Suprapubic skin (tissue), 4 donors: Measurements from ENCODE around the gene KSR1. TPM values are rescaled to one million over a fixed set of nuclear protein-coding genes. Genes with fewer than 3 reads are reported as not detected.
"Not testable (repeated sequence)": the region's sequence is repeated elsewhere in the genome, so short reads cannot be mapped to it uniquely, and the experiment has no call there.

Source experiments
- DNase-seq, 2 donors: peaks; one replicate each; pipeline ENCODE4 v3.0.0-alpha.2; 2019; ENCODE audit warnings: low spot score in 2 of 2
- H3K27ac ChIP-seq: fragments of 200-600 bp; sonication (generic); one replicate; pipeline ENCODE4 v1.5.1; 2019
- H3K27me3 ChIP-seq: fragments of 200-600 bp; sonication (generic); one replicate; pipeline ENCODE4 v1.5.1; 2019
- H3K36me3 ChIP-seq: fragments of 200-600 bp; sonication (generic); one replicate; pipeline ENCODE4 v1.5.1; 2019
- H3K4me1 ChIP-seq: fragments of 200-600 bp; sonication (generic); one replicate; pipeline ENCODE4 v1.5.1; 2019
- H3K4me3 ChIP-seq: fragments of 200-600 bp; sonication (generic); one replicate; pipeline ENCODE4 v1.5.1; 2019; ENCODE audit warnings: mild to moderate bottlenecking
- H3K9me3 ChIP-seq: fragments of 200-600 bp; sonication (generic); one replicate; pipeline ENCODE4 v1.5.1; 2019
- EP300 ChIP-seq: sonication (generic); formaldehyde crosslinking; IDR thresholded peaks from one replicate; pipeline ENCODE4 v1.6.1; 2017; ENCODE audit warnings: antibody characterized with exemption
- POLR2A ChIP-seq, 2 donors: fragments of 450-650 bp; IDR thresholded peaks; one replicate each; pipeline ENCODE4 v1.6.1; 2017; ENCODE audit warnings: antibody characterized with exemption in 2 of 2, mild to moderate bottlenecking in 2 of 2, moderate library complexity in 2 of 2
- POLR2AphosphoS5 ChIP-seq, 3 donors: sonication (generic); formaldehyde crosslinking; IDR thresholded peaks; one replicate each; pipeline ENCODE4 v1.6.1; 2017; ENCODE audit warnings: antibody characterized with exemption in 3 of 3
- whole genome bisulfite sequencing: methylation state at CpG from one replicate; pipeline ENCODE4 v1.1.5; 2018; 5-methylcytosine and 5-hydroxymethylcytosine counted together
- total RNA-seq, 4 donors: library from RNA; depleted of rRNA; stranded (reverse); fragments of >200 nt; gene quantifications; one replicate each; pipeline ENCODE4 v1.1.0, GENCODE V29; 2016
- TF ChIP-seq, protein P1 (sequence below), 2 donors: fragments of 200-600 bp in 1 of 2; fragments of 450-650 bp in 1 of 2; sonication (generic) in 1 of 2; IDR thresholded peaks; one replicate each; pipeline ENCODE4 v1.5.1; 2016 to 2019; ENCODE audit warnings: antibody characterized with exemption in 2 of 2, mild to moderate bottlenecking in 1 of 2, moderate library complexity in 1 of 2

KSR1 gene
- total RNA-seq, 4 donors from 2014 or later = 38.1 to 54.0 (median 49.5) TPM

DNA sequence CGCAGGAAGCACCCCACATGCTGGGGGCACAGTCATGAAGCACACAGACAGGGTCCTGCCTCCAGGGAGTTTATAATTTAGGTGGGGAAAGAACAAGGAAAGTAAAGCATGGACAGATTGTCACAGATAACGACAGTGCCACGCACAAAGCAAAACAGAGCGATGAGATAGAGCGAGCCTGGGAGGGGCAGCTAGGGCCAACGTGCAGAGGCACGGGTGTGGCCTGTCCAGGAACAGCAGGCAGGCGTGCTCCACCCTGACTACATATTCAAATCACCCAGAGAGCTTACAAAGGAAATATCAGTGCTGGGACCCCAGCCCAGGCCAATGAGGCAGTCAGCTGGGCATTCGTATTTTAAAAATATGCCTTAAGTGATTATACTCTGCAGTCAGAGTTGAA is 191.5 kb downstream of the KSR1 start:
- TF ChIP-seq POLR2AphosphoS5 (IDR thresholded peaks at IDR 0.05) (no peak), POLR2A (IDR thresholded peaks at IDR 0.05) (no peak), EP300 (no peak)
- TF ChIP-seq, protein P1, sequence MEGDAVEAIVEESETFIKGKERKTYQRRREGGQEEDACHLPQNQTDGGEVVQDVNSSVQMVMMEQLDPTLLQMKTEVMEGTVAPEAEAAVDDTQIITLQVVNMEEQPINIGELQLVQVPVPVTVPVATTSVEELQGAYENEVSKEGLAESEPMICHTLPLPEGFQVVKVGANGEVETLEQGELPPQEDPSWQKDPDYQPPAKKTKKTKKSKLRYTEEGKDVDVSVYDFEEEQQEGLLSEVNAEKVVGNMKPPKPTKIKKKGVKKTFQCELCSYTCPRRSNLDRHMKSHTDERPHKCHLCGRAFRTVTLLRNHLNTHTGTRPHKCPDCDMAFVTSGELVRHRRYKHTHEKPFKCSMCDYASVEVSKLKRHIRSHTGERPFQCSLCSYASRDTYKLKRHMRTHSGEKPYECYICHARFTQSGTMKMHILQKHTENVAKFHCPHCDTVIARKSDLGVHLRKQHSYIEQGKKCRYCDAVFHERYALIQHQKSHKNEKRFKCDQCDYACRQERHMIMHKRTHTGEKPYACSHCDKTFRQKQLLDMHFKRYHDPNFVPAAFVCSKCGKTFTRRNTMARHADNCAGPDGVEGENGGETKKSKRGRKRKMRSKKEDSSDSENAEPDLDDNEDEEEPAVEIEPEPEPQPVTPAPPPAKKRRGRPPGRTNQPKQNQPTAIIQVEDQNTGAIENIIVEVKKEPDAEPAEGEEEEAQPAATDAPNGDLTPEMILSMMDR (IDR thresholded peaks at IDR 0.05) = no peak
- Histone ChIP-seq H3K4me1 (peaks cover 27% of the 10 kb centered on the region), H3K4me3 (no peak overlapping the region), H3K27me3 (no peaks in the 10 kb centered on the region), H3K27ac (no peak overlapping the region), H3K9me3 (no peaks in the 10 kb centered on the region), H3K36me3 (peaks cover 3% of the 10 kb centered on the region)
- DNase-seq = no peak
- 52% methylated on average over 9 of the region's 9 CpGs for WGBS

DNA sequence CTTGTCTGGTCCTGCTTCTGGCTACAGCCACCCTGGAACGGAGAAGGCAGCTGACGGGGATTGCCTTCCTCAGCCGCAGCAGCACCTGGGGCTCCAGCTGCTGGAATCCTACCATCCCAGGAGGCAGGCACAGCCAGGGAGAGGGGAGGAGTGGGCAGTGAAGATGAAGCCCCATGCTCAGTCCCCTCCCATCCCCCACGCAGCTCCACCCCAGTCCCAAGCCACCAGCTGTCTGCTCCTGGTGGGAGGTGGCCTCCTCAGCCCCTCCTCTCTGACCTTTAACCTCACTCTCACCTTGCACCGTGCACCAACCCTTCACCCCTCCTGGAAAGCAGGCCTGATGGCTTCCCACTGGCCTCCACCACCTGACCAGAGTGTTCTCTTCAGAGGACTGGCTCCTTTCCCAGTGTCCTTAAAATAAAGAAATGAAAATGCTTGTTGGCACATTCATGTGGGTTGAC is 192.9 kb downstream of the KSR1 start:
- H3K36me3 ChIP-seq, DNase-seq, H3K27ac ChIP-seq, H3K27me3 ChIP-seq, H3K9me3 ChIP-seq, H3K4me3 ChIP-seq: not testable (repeated sequence)
- peaks cover 24% of the 10 kb centered on the region for H3K4me1 ChIP-seq
- WGBS = 58% methylated on average over 2 of the region's 5 CpGs

DNA sequence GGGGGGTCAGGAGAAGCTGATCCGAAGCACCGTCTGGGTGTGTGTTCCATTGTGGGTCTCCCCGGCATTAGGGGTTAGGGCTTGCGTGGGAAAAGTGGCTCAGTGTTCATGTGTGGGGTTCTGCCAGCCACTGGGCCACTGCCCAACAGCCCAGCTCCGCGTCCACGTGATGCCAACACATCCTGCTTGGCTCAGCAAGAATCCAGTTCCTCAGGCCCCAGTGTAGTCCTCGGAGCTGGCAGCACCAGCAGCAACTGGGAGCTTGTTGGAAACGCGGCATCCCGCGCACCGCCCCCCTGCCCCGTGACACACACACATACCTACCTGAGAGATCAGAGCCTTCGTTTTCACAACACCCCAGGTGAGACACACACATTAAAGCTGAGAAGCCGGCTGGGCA is 193.7 kb downstream of the KSR1 start:
- DNase-seq = no peak
- Histone ChIP-seq H3K27me3 (no peaks in the 10 kb centered on the region), H3K27ac (no peak overlapping the region), H3K9me3 (no peaks in the 10 kb centered on the region), H3K4me1 (peaks cover 16% of the 10 kb centered on the region), H3K4me3 (no peak overlapping the region), H3K36me3 (peaks cover 3% of the 10 kb centered on the region)
- 69% methylated on average over 3 of the region's 16 CpGs for WGBS
- TF ChIP-seq, protein P1 (IDR thresholded peaks at IDR 0.05) = no peak
- TF ChIP-seq POLR2AphosphoS5 (IDR thresholded peaks at IDR 0.05) (no peak), EP300 (no peak), POLR2A (IDR thresholded peaks at IDR 0.05) (no peak)

DNA sequence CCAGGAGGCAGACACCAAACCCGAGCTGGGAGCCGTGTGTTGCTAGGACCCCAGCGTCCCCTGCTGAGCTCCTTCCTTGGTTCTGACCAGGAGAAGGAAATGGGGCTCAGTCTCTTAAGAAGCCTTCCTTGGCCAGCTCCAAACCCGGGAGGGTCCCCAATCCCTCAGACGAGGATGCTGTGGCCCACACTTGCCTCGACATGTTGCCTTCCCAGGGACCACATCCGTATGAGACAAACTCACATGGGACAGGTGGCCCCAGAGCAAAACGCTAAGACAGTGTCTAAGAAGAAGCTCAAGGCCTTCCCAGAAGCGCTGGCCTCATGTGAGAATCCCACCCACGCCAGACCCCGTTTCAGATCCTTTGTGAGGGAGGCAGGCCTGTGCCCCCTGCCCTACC is 194.6 kb downstream of the KSR1 start:
- Histone ChIP-seq H3K27ac (no peak overlapping the region), H3K4me3 (no peak overlapping the region), H3K27me3 (no peaks in the 10 kb centered on the region), H3K9me3 (no peaks in the 10 kb centered on the region), H3K4me1 (peaks cover 15% of the 10 kb centered on the region), H3K36me3 (peaks cover 3% of the 10 kb centered on the region)
- no peak for DNase-seq
- 85% methylated on average over 6 of the region's 11 CpGs for WGBS
- TF ChIP-seq POLR2A (IDR thresholded peaks at IDR 0.05) = no peak
- TF ChIP-seq, protein P1 (IDR thresholded peaks at IDR 0.05) = no peak
- TF ChIP-seq POLR2AphosphoS5 (IDR thresholded peaks at IDR 0.05) = no peak
- no peak for TF ChIP-seq EP300

DNA sequence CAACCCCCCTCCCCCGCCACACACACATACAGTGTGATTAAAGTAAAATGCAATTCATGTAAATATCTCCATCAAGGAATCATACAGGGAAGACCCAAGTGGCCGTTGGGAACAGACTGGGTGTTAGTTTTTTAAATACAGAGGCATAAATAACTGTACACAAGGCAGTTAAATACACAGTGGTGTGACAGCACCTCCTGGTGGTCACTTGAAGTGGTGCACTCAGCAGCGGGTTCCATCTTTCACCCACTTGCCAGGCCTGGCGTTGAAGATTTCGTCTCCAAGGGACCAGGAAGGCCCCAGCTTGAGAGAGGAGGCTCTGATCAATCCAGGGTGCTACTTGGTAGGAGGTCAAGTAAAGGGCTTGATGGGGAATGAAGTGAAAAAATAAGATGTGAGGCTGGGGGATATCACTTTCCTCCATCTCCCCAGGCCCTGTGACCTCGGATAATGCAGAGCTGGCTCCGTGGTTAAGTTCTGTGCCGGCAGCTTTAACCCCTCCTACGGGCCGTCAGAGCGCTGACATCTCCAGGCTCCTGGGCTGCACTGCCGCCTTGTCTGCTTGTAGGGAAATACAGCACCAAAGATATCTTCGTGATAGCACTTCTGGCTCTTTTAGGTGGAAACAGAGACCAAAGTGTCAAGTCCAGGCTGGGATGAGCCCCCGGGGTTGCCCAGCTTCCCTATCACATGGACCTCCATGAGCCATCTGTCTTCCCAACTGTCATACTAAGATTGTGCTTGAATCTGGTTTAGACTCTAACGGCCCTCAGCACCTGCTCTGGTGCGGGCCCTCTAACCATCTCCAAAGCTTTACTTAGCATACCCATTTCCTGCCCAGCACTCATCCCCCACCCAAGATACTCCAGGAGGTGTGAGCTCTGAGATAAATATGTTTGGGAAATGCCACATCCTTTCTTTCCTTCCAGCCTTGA is 195.4 kb downstream of the KSR1 start:
- Histone ChIP-seq H3K4me1 (peaks cover 15% of the 10 kb centered on the region), H3K36me3 (peaks cover 3% of the 10 kb centered on the region), H3K4me3 (no peak overlapping the region), H3K27ac (no peak overlapping the region), H3K9me3 (no peaks in the 10 kb centered on the region), H3K27me3 (no peaks in the 10 kb centered on the region)
- TF ChIP-seq, protein P1 (IDR thresholded peaks at IDR 0.05) = peak; percentile 88 to 89
- TF ChIP-seq POLR2AphosphoS5 (IDR thresholded peaks at IDR 0.05) = no peak
- 50% methylated on average over 16 of the region's 16 CpGs for WGBS
- DNase-seq = peak in 1 of 2 donors; percentile 79

DNA sequence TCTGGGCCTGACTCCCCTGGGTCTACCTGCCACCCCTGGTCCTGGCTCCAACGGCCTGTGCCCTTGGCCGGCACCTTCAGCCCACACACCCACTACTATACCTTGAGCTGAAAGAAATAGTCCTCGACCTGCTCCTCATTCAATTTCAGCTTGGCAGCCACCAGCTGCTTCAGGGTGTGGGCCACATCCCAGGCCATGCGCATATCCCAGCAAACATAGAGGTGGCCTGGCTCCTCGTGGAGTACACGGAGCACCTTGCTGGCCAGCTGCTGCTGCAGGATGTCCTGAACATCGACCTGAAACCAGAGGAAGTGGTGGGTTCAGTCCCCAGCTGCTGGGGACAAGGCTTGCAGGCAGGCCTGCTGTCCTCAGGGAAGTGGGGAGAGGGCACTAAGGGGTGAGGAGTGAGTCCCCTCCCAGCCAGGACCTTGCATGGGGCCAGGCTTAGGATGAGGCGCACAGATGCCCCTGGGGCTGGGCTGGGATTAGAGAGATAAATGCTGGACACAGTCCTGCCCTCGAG is 197.3 kb downstream of the KSR1 start:
- not testable (repeated sequence) for H3K27ac ChIP-seq, H3K4me1 ChIP-seq, DNase-seq, H3K36me3 ChIP-seq, H3K9me3 ChIP-seq, H3K27me3 ChIP-seq, H3K4me3 ChIP-seq
- WGBS = 79% methylated on average over 6 of the region's 9 CpGs
